CD4-positive, alpha-beta memory T cell (primary cell): Measurements from ENCODE around the gene TTC7B. TPM values are rescaled to one million over a fixed set of nuclear protein-coding genes. Genes with fewer than 3 reads are reported as not detected.

Experiments
- CTCF ChIA-PET: fragments of 350-600 bp; sonication (Branson Sonifier 250); formaldehyde crosslinking; loops from one replicate; lab custom pipeline; 2021; ENCODE audit warnings: inconsistent platforms; ENCODE audit not compliant: partially characterized antibody; lab: Charles Lee
- POLR2A ChIA-PET: fragments of 350-600 bp; sonication (Branson Sonifier 250); formaldehyde crosslinking; loops from one replicate; lab custom pipeline; 2021; ENCODE audit not compliant: partially characterized antibody; lab: Charles Lee
- DNase-seq, 5 donors: peaks; one replicate each; pipeline versions ENCODE4 v3.0.0 to v3.0.0-alpha.2; 2020 to 2022; ENCODE audit warnings: mixed read lengths in 1 of 5
- H3K27ac ChIP-seq: one replicate; pipeline ENCODE4 v1.7.0; 2013; ENCODE audit warnings: low read depth, low read length
- H3K27me3 ChIP-seq: 2 replicates; pipeline ENCODE4 v1.7.0; 2013; ENCODE audit warnings: mild to moderate bottlenecking, low read length, moderate library complexity; ENCODE audit not compliant: insufficient read depth
- H3K36me3 ChIP-seq: 2 replicates; pipeline ENCODE4 v1.7.0; 2013; ENCODE audit warnings: mild to moderate bottlenecking, low read length, moderate library complexity; ENCODE audit not compliant: insufficient read depth
- H3K4me1 ChIP-seq: 2 replicates; pipeline ENCODE4 v1.7.0; 2013; ENCODE audit warnings: mild to moderate bottlenecking, low read length, moderate library complexity; ENCODE audit not compliant: insufficient read depth
- H3K4me3 ChIP-seq, 2 donors: one replicate each; pipeline ENCODE4 v1.7.0; 2013; ENCODE audit warnings: low read length in 2 of 2, mild to moderate bottlenecking in 1 of 2
- H3K9me3 ChIP-seq, 2 donors: one replicate each; pipeline ENCODE4 v1.7.0; 2013; ENCODE audit warnings: low read length in 2 of 2, control low read depth in 1 of 2; ENCODE audit not compliant: control insufficient read depth in 1 of 2
- H3K27ac Mint-ChIP-seq, 7 donors: one replicate each; pipeline ENCODE4 v1.8.0; 2020 to 2021; ENCODE audit warnings: mixed read lengths in 7 of 7, mild to moderate bottlenecking in 6 of 7, inconsistent platforms in 3 of 7, moderate library complexity in 3 of 7
- H3K27me3 Mint-ChIP-seq, 2 donors: one replicate each; pipeline ENCODE4 v1.8.0; 2020 to 2021; ENCODE audit warnings: mixed read lengths in 2 of 2
- H3K36me3 Mint-ChIP-seq, 2 donors: one replicate each; pipeline ENCODE4 v1.8.0; 2020 to 2021; ENCODE audit warnings: mixed read lengths in 2 of 2, inconsistent platforms in 1 of 2, mild to moderate bottlenecking in 1 of 2
- H3K4me1 Mint-ChIP-seq, 4 donors: one replicate each; pipeline ENCODE4 v1.8.0; 2020 to 2021; ENCODE audit warnings: mixed read lengths in 4 of 4, mild to moderate bottlenecking in 1 of 4
- H3K4me3 Mint-ChIP-seq, 8 donors: one replicate each; pipeline ENCODE4 v1.8.0; 2020 to 2021; ENCODE audit warnings: mixed read lengths in 8 of 8, mild to moderate bottlenecking in 7 of 8, moderate library complexity in 6 of 8, inconsistent platforms in 3 of 8
- H3K9me3 Mint-ChIP-seq, 8 donors: one replicate each; pipeline ENCODE4 v1.8.0; 2020 to 2021; ENCODE audit warnings: mixed read lengths in 8 of 8, mild to moderate bottlenecking in 5 of 8, inconsistent platforms in 3 of 8, moderate library complexity in 1 of 8
- intact Hi-C: fragments of 100-400 bp; cut with micrococcal nuclease; formaldehyde crosslinking; loops from one replicate; pipeline ENCODE4 v1.15.1; 2023
- polyA plus RNA-seq, 2 donors: library from polyadenylated mRNA; unstranded; fragments of 300-500 nt; fragmentation: Illumina TruSeq; gene quantifications; one replicate each; pipeline ENCODE4 v1.2.3, GENCODE V29; 2021
- total RNA-seq, 2 experiments: library from RNA; stranded (reverse); gene quantifications; one replicate each; pipeline ENCODE4 v1.2.3, GENCODE V29; 2021

TTC7B gene
- total and polyA plus RNA-seq, 4 experiments from 2014 or later = 0.30 to 1.9 (median 1.5) TPM; not detected in 1

DNA sequence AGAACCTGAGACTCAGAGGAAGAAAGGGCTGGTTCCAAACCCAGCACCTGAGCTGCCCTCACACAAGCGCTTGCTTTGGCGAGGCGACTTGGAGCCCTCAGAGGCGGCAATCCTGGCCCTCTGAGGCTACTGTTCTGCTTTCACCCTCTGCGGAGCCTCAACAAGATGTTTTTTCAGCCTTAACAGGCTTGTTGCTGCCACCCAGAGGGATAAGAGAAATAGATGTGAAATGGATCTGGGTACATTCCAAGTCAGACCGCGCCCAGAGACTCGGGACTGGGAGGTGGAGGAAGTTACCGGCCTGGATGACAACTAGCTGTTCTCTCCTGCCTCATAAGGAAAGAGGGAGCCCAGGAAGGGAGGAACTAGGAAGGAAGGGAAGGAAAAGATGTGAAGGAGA, 89.6 kb downstream of the TTC7B start:
- no peak for DNase-seq
- POLR2A ChIA-PET = no interaction called here
- Histone ChIP-seq H3K4me1 (no peaks in the 10 kb centered on the region), H3K9me3 (no peaks in the 10 kb centered on the region), H3K27ac (no peak overlapping the region), H3K36me3 (no peaks in the 10 kb centered on the region), H3K4me3 (no peak overlapping the region), H3K27me3 (no peaks in the 10 kb centered on the region)
- intact Hi-C loops = no loop called here
- no peaks in the 10 kb centered on the region for H3K36me3 Mint-ChIP-seq
- H3K9me3 Mint-ChIP-seq = no peaks in the 10 kb centered on the region
- H3K27ac Mint-ChIP-seq = peak overlapping the region in 2 of 7 donors; percentile 18 to 31
- CTCF ChIA-PET = no interaction called here
- H3K27me3 Mint-ChIP-seq = peaks cover 2% of the 10 kb centered on the region in 2 donors
- no peak overlapping the region for H3K4me3 Mint-ChIP-seq
- no peaks in the 10 kb centered on the region for H3K4me1 Mint-ChIP-seq

DNA sequence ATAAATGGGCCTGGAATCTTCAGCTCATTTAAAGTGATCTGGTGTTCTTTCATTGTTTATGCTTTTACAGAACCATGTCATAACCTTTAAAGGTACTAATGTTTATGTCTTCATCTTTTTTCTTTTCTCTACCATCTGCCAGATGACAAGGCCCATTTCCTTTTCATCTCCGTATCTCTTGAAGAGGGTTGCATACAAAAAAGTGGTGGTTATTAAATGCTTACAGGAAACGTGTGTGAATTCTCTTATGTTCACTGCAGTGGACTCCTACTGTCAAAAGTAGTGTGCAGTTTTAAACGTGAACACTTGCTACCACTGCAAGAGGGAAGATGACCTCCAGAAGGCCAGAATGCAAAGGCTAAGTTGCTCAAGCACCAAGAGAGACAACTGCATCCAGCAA, 91.4 kb downstream of the TTC7B start:
- Mint-ChIP-seq H3K27ac (no peak overlapping the region), H3K9me3 (no peaks in the 10 kb centered on the region), H3K4me1 (no peaks in the 10 kb centered on the region), H3K36me3 (no peaks in the 10 kb centered on the region), H3K4me3 (no peak overlapping the region), H3K27me3 (peaks cover 2% of the 10 kb centered on the region in 2 donors)
- H3K4me3 ChIP-seq = no peak overlapping the region
- no peaks in the 10 kb centered on the region for H3K9me3 ChIP-seq
- no peaks in the 10 kb centered on the region for H3K4me1 ChIP-seq
- DNase-seq = no peak
- POLR2A ChIA-PET = no interaction called here
- intact Hi-C loops = no loop called here
- no peak overlapping the region for H3K27ac ChIP-seq
- CTCF ChIA-PET = no interaction called here
- H3K27me3 ChIP-seq = no peaks in the 10 kb centered on the region
- no peaks in the 10 kb centered on the region for H3K36me3 ChIP-seq

DNA sequence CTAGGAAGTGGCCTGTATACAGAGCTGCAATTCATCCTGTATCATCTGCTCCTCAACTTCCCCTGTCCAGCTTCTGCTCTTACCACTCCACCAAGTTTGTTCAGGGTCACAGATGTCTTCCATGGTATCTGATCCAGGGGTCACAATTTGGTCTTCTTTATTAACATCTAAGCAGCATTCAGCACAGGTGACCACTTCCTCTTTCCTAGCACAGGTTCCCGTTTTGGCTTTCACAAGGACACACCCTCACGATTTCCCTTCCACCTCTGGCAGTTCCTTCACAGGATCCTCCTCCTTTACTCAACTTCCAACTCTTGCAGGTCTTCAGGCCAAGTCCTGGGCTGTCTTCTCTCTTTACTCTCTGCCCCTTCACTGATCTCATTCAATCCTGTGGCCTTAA, 93.6 kb downstream of the TTC7B start:
- no peaks in the 10 kb centered on the region for H3K9me3 Mint-ChIP-seq
- no peaks in the 10 kb centered on the region for H3K36me3 Mint-ChIP-seq
- intact Hi-C loops = no loop called here
- no peaks in the 10 kb centered on the region for H3K4me1 ChIP-seq
- no peak overlapping the region for H3K4me3 ChIP-seq
- H3K27ac ChIP-seq = no peak overlapping the region
- H3K27ac Mint-ChIP-seq = no peak overlapping the region
- POLR2A ChIA-PET = no interaction called here
- peaks cover 0 to 2% of the 10 kb centered on the region in 2 donors for H3K27me3 Mint-ChIP-seq
- H3K4me1 Mint-ChIP-seq = no peaks in the 10 kb centered on the region
- H3K36me3 ChIP-seq = no peaks in the 10 kb centered on the region
- no peak overlapping the region for H3K4me3 Mint-ChIP-seq
- no peaks in the 10 kb centered on the region for H3K27me3 ChIP-seq
- no peaks in the 10 kb centered on the region for H3K9me3 ChIP-seq
- DNase-seq = no peak
- CTCF ChIA-PET = no interaction called here

DNA sequence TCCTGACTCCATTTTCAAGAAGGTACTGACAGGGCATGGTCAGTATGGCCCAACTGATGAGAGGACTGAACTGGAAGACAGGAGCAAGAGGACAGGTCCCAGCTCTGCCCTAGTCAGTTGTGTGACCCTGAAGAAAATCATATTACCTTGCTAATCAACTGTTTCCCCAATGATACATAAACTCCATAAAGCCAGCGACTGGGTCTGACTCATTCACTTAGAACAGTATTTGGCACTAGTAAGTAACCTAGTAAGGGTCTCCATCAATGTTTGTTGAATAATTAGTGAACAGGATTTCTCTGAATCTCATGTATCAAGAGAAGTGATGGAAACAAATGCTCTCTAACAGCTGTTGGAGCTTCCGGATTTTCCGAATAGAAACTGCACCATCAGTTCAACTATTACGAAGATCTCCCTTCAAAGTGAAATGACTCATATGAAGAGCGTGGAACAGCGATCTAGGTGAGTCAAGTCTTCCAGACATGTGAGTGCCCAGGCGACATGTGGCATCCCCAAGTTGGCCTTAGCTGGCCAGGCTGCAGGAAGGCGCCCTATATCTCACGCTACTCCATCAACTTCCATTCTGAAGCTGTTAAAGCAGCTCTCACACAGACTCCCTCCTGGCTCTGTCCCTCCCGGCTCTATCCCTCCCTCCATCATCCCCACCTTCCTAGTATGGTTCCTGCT, 94.5 kb downstream of the TTC7B start:
- H3K4me3 Mint-ChIP-seq = no peak overlapping the region
- POLR2A ChIA-PET = no interaction called here

DNA sequence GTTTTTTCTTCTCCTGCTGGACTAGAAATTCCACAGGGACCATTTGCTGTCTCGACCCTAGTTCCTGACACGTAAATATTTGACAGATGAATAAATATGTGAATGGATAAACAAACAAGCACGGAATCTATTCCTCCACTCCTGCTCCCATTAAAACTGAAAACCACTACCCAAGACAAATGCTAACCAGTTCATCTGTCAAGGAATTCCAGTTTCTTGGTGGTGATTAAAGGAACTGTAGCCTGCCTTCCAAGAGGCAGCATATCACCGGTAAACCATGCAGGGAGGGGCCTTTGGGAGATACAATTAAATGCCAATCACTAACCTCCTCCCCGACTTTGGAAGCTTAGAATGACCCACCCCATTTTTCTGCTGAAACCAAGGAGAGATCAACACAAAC, 95.4 kb downstream of the TTC7B start:
- no peak overlapping the region for H3K27ac Mint-ChIP-seq
- Histone ChIP-seq H3K36me3 (no peaks in the 10 kb centered on the region), H3K9me3 (no peaks in the 10 kb centered on the region), H3K27me3 (no peaks in the 10 kb centered on the region), H3K4me1 (no peaks in the 10 kb centered on the region), H3K4me3 (no peak overlapping the region), H3K27ac (no peak overlapping the region)
- H3K4me1 Mint-ChIP-seq = no peaks in the 10 kb centered on the region
- no peak overlapping the region for H3K4me3 Mint-ChIP-seq
- H3K36me3 Mint-ChIP-seq = no peaks in the 10 kb centered on the region
- POLR2A ChIA-PET = no interaction called here
- intact Hi-C loops = no loop called here
- H3K9me3 Mint-ChIP-seq = no peaks in the 10 kb centered on the region
- CTCF ChIA-PET = interaction anchor here (1.6 kb wide), 1 partner anchor 38 kb away, joined by 5 read pairs; no protein-coding TSS in a partner anchor
- DNase-seq = no peak
- no peaks in the 10 kb centered on the region for H3K27me3 Mint-ChIP-seq

More for the DNA sequence above, 94.5 kb downstream of the TTC7B start:
- no peaks in the 10 kb centered on the region for H3K36me3 ChIP-seq
- no peaks in the 10 kb centered on the region for H3K4me1 Mint-ChIP-seq
- no peak for DNase-seq
- no peaks in the 10 kb centered on the region for H3K4me1 ChIP-seq
- H3K9me3 ChIP-seq = no peaks in the 10 kb centered on the region
- H3K27me3 Mint-ChIP-seq = peaks cover 0 to under 1% of the 10 kb centered on the region in 2 donors
- no peak overlapping the region for H3K27ac Mint-ChIP-seq
- no peaks in the 10 kb centered on the region for H3K36me3 Mint-ChIP-seq
- H3K4me3 ChIP-seq = no peak overlapping the region
- H3K27me3 ChIP-seq = no peaks in the 10 kb centered on the region
- H3K27ac ChIP-seq = no peak overlapping the region
- H3K9me3 Mint-ChIP-seq = no peaks in the 10 kb centered on the region
- CTCF ChIA-PET = no interaction called here
- intact Hi-C loops = no loop called here

DNA sequence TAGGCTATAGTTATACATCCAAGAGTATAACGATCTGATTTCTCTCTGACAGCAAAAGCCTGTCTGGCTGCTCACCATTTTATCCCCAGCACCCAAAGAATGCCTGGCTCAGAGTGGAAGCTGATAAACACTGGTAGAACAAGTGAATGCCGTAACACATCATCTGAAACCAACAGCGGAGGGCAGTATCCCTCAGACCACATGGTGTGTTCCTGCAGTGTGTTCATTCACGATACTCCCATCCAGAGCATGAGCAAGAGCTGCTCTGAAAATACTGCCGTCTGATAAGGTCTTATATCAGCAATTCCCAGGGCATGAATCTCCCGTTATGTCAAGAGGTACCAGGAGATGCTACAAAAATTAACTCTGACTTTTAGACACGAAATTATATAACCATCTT, 95.9 kb downstream of the TTC7B start:
- intact Hi-C loops = no loop called here
- no peaks in the 10 kb centered on the region for H3K4me1 ChIP-seq
- no peaks in the 10 kb centered on the region for H3K4me1 Mint-ChIP-seq
- ChIA-PET CTCF (interaction anchor here (1.6 kb wide), 1 partner anchor 39 kb away, joined by 5 read pairs; no protein-coding TSS in a partner anchor), POLR2A (no interaction called here)
- no peak overlapping the region for H3K27ac Mint-ChIP-seq
- H3K27ac ChIP-seq = no peak overlapping the region
- H3K36me3 Mint-ChIP-seq = no peaks in the 10 kb centered on the region
- no peaks in the 10 kb centered on the region for H3K36me3 ChIP-seq
- no peak for DNase-seq
- no peaks in the 10 kb centered on the region for H3K9me3 Mint-ChIP-seq
- H3K27me3 ChIP-seq = no peaks in the 10 kb centered on the region
- H3K9me3 ChIP-seq = no peaks in the 10 kb centered on the region
- H3K4me3 ChIP-seq = no peak overlapping the region
- no peak overlapping the region for H3K4me3 Mint-ChIP-seq
- H3K27me3 Mint-ChIP-seq = no peaks in the 10 kb centered on the region

DNA sequence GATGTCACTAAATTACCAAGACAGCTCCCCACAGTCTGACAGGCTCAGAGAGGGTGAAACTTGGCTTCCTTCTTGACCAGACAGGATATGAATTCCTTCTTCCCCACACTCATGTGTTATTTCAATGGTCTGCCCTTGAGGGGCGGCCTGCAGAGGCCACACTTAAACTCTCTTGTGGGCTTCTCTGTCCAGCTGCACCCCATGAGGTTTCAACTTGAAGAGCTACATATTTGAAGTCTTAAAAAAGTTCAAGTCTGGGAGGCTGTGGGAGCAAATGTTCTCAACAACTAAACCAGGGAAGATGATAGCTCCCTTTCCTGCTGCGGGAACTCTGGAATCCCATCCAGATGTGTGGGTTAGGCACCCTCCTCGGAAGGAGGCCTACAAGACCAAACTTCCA, 98.3 kb downstream of the TTC7B start:
- H3K4me3 Mint-ChIP-seq = no peak overlapping the region

More for the DNA sequence above, 98.3 kb downstream of the TTC7B start:
- Mint-ChIP-seq H3K27ac (no peak overlapping the region), H3K27me3 (peaks cover 0 to 2% of the 10 kb centered on the region in 2 donors), H3K9me3 (no peaks in the 10 kb centered on the region), H3K4me1 (no peaks in the 10 kb centered on the region), H3K36me3 (no peaks in the 10 kb centered on the region)
- DNase-seq = no peak
- CTCF ChIA-PET = interaction anchor here (0.9 kb wide), 1 partner anchor 318 kb away, joined by 3 read pairs; no protein-coding TSS in a partner anchor
- no peak overlapping the region for H3K27ac ChIP-seq
- H3K4me1 ChIP-seq = no peaks in the 10 kb centered on the region
- H3K9me3 ChIP-seq = no peaks in the 10 kb centered on the region
- no peak overlapping the region for H3K4me3 ChIP-seq
- H3K27me3 ChIP-seq = no peaks in the 10 kb centered on the region
- no peaks in the 10 kb centered on the region for H3K36me3 ChIP-seq
- POLR2A ChIA-PET = interaction anchor here (0.9 kb wide), 1 partner anchor 41 kb away, joined by 3 read pairs; no protein-coding TSS in a partner anchor
- intact Hi-C loops = no loop called here
